Activated CD4-positive, alpha-beta T cell treated with anti-CD3 and anti-CD28 coated beads, Interleukin-2, amount 10 ng/mL, durations not matched to agents 7 days and 5 days (primary cell): ENCODE measurements around the gene ARSB. TPM values are rescaled to one million over a fixed set of nuclear protein-coding genes. Genes with fewer than 3 reads are reported as not detected.

Experiments used
- CTCF ChIA-PET: fragments of 350-600 bp; sonication (Branson Sonifier 250); formaldehyde crosslinking; loops from one replicate; lab custom pipeline; 2021; ENCODE audit warnings: antibody characterized with exemption; lab: Charles Lee
- POLR2A ChIA-PET: fragments of 350-600 bp; sonication (Branson Sonifier 250); formaldehyde crosslinking; loops from one replicate; lab custom pipeline; 2021; ENCODE audit warnings: antibody characterized with exemption; lab: Charles Lee
- DNase-seq: peaks from one replicate; pipeline ENCODE4 v3.0.0-alpha.2; 2020
- H3K27ac Mint-ChIP-seq: one replicate; pipeline ENCODE4 v1.8.0; 2021; ENCODE audit warnings: mild to moderate bottlenecking, moderate library complexity, mixed read lengths
- H3K27me3 Mint-ChIP-seq: one replicate; pipeline ENCODE4 v1.8.0; 2021; ENCODE audit warnings: mixed read lengths
- H3K36me3 Mint-ChIP-seq: one replicate; pipeline ENCODE4 v1.8.0; 2021; ENCODE audit warnings: low read depth, mixed read lengths
- H3K4me1 Mint-ChIP-seq: one replicate; pipeline ENCODE4 v1.8.0; 2021; ENCODE audit warnings: mixed read lengths
- H3K4me3 Mint-ChIP-seq: one replicate; pipeline ENCODE4 v1.8.0; 2021; ENCODE audit warnings: mild to moderate bottlenecking, moderate library complexity, mixed read lengths
- H3K9me3 Mint-ChIP-seq: one replicate; pipeline ENCODE4 v1.8.0; 2021; ENCODE audit warnings: mixed read lengths
- total RNA-seq, 2 experiments: library from RNA; stranded (reverse); gene quantifications; one replicate each; pipeline ENCODE4 v1.2.3, GENCODE V29; 2021

Gene ARSB
- total RNA-seq, 2 experiments from 2014 or later, result 10.4 to 11.5 TPM

DNA sequence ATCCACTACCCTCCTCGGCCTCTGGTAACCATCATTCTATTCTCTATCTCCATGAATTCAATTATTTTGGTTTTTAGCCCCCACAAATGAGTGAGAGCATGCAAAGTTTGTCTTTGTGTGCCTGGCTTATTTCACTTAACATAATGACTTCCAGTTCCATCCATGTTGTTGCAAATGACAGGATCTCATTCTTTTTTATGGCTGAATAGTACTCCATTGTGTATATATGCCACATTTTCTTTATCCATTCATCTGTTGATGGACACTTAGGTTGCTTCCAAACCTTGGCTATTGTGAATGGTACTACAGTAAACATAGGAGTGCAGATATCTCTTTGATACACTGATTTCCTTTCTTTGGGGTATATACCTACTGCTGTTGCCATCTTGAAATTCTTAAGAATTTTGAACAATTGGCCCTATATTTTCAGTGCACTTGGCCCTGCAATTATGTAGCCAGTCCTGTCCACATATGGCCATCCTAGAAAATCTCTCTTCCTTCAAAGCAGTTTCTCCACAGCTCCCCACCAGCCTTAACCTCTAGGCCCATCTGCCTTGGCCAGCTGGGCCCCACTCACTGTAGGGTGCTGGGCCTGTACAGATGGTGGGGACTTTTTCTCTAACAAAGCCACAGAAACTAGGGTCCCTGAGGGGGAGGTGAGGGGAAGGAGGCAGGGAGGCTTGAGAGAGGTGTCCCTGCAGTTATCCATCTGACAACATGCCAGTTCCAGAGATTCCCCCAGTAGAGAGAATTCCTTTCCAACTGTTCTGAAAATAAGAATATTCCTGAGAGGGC is 254.6 kb downstream of the ARSB start:
- H3K36me3 Mint-ChIP-seq, result no peaks in the 10 kb centered on the region
- H3K27me3 Mint-ChIP-seq, result no peaks in the 10 kb centered on the region
- CTCF ChIA-PET, result no interaction called here
- POLR2A ChIA-PET, result no interaction called here
- no peak overlapping the region for H3K4me3 Mint-ChIP-seq
- no peaks in the 10 kb centered on the region for H3K9me3 Mint-ChIP-seq
- no peaks in the 10 kb centered on the region for H3K4me1 Mint-ChIP-seq
- no peak overlapping the region for H3K27ac Mint-ChIP-seq
- DNase-seq, result no peak

DNA sequence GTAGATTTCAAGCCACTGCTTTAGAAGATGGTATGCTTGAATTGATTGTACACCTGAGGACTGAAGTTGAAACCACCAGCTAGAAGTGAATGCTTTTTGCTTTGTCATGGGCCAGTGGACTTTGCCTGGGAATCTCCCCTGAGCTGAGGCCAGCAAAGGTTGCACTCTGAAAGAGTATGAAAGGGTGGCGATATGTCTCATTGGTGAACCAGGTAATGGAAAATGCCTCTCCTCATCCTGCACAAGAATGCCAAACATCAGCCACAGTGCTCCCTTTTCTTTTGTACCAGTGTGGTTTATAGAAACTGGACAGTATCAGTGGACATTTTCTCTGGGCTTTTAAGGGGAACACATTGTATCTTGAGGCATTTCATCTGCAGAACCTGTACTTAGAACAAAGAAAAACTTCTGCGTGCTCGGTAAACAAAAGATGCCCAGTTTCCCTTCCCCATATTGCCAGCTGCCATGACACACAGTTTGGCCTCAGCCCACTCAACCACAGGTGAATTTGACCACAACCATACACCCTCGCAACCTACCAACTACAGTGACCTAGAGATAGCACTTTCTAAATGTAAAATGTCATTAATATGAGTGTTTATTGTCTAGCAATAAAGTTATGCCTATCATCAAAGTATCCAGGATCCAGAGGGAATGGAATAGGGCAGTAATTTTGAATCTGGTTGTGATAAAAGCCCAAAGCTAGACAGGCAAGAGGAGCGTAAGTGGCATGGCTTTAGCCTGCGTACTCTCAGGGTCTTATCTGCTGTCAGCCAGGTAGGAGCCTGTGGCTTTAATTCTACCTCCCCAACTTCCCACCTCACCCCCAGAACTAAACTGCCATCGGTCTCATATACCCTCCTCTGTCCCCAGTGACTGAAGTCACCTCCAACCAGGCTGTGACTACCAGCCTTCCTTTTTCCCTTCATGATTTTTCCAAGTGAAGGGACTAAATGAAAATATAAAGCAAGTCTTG is 257.0 kb downstream of the ARSB start:
- ChIA-PET POLR2A (no interaction called here), CTCF (no interaction called here)
- DNase-seq, result no peak
- Mint-ChIP-seq H3K27ac (no peak overlapping the region), H3K4me3 (no peak overlapping the region), H3K27me3 (no peaks in the 10 kb centered on the region), H3K36me3 (no peaks in the 10 kb centered on the region), H3K9me3 (no peaks in the 10 kb centered on the region), H3K4me1 (no peaks in the 10 kb centered on the region)

Other genes starting within 250 kb of the ARSB start
- not detected for gene DMGDH, start 84.4 kb upstream of the ARSB start, total RNA-seq
- gene BHMT2, start 84.5 kb upstream of the ARSB start, total RNA-seq, result not detected
- not detected for gene BHMT, start 126.5 kb upstream of the ARSB start, total RNA-seq